ENCODE results near the gene SDHC.

SDHC gene

GRCh38 chr1:161335796-161336195, 21.6 kb downstream of the SDHC start:
- TF ChIP-seq POLR2AphosphoS5 (IDR thresholded peaks at IDR 0.05; ENCODE audit: low read depth, low read length), result no peak
- TF ChIP-seq REST (IDR thresholded peaks at IDR 0.05; ENCODE audit: insufficient read depth in 1 of 2, low read depth in 2 of 2, low read length in 2 of 2), result no peak
- no peak for TF ChIP-seq TAF1 (IDR thresholded peaks at IDR 0.05; ENCODE audit: borderline replicate concordance, insufficient read depth, low read length)
- no peak for TF ChIP-seq FOXP2 (optimal IDR thresholded peaks at IDR 0.05; ENCODE audit: borderline replicate concordance, extremely low read depth, extremely low read length, insufficient read depth)
- no peak for TF ChIP-seq SIN3A (IDR thresholded peaks at IDR 0.05; ENCODE audit: borderline replicate concordance, insufficient read depth, low read length)

- no peak for TF ChIP-seq FOXP2 (optimal IDR thresholded peaks at IDR 0.05; ENCODE audit: borderline replicate concordance, extremely low read depth, extremely low read length, insufficient read depth)
- TF ChIP-seq TAF1 (IDR thresholded peaks at IDR 0.05; ENCODE audit: borderline replicate concordance, insufficient read depth, low read length), result no peak
- no peak for TF ChIP-seq REST (IDR thresholded peaks at IDR 0.05; ENCODE audit: insufficient read depth in 1 of 2, low read depth in 2 of 2, low read length in 2 of 2)
- no peak for TF ChIP-seq SIN3A (IDR thresholded peaks at IDR 0.05; ENCODE audit: borderline replicate concordance, insufficient read depth, low read length)
- no peak for TF ChIP-seq POLR2AphosphoS5 (IDR thresholded peaks at IDR 0.05; ENCODE audit: low read depth, low read length)
Measured at GRCh38 chr1:161342177-161342576, 28.0 kb downstream of the SDHC start.

- no peak for TF ChIP-seq SIN3A (IDR thresholded peaks at IDR 0.05; ENCODE audit: borderline replicate concordance, insufficient read depth, low read length)
- TF ChIP-seq POLR2AphosphoS5 (IDR thresholded peaks at IDR 0.05; ENCODE audit: low read depth, low read length), result no peak
- no peak for TF ChIP-seq TAF1 (IDR thresholded peaks at IDR 0.05; ENCODE audit: borderline replicate concordance, insufficient read depth, low read length)
- TF ChIP-seq REST (IDR thresholded peaks at IDR 0.05; ENCODE audit: insufficient read depth in 1 of 2, low read depth in 2 of 2, low read length in 2 of 2), result no peak
- no peak for TF ChIP-seq FOXP2 (optimal IDR thresholded peaks at IDR 0.05; ENCODE audit: borderline replicate concordance, extremely low read depth, extremely low read length, insufficient read depth)
Measured at GRCh38 chr1:161342821-161343220, 28.6 kb downstream of the SDHC start.

- TF ChIP-seq POLR2AphosphoS5 (IDR thresholded peaks at IDR 0.05; ENCODE audit: low read depth, low read length) (no peak), REST (IDR thresholded peaks at IDR 0.05; ENCODE audit: insufficient read depth in 1 of 2, low read depth in 2 of 2, low read length in 2 of 2) (no peak), SIN3A (IDR thresholded peaks at IDR 0.05; ENCODE audit: borderline replicate concordance, insufficient read depth, low read length) (no peak), FOXP2 (optimal IDR thresholded peaks at IDR 0.05; ENCODE audit: borderline replicate concordance, extremely low read depth, extremely low read length, insufficient read depth) (no peak), TAF1 (IDR thresholded peaks at IDR 0.05; ENCODE audit: borderline replicate concordance, insufficient read depth, low read length) (no peak)
Measured at GRCh38 chr1:161350671-161351070, 36.5 kb downstream of the SDHC start.

GRCh38 chr1:161351482-161351881, 37.3 kb downstream of the SDHC start:
- TF ChIP-seq POLR2AphosphoS5 (IDR thresholded peaks at IDR 0.05; ENCODE audit: low read depth, low read length) (no peak), TAF1 (IDR thresholded peaks at IDR 0.05; ENCODE audit: borderline replicate concordance, insufficient read depth, low read length) (no peak), SIN3A (IDR thresholded peaks at IDR 0.05; ENCODE audit: borderline replicate concordance, insufficient read depth, low read length) (no peak), FOXP2 (optimal IDR thresholded peaks at IDR 0.05; ENCODE audit: borderline replicate concordance, extremely low read depth, extremely low read length, insufficient read depth) (no peak), REST (IDR thresholded peaks at IDR 0.05; ENCODE audit: insufficient read depth in 1 of 2, low read depth in 2 of 2, low read length in 2 of 2) (no peak)

Measured in PFSK-1 (cell line).